NCI-H510A treated with DMSO at 0.1 percent for 48 hours (cell line): ENCODE data around the gene GAST.

Experiments used
- DNase-seq: peaks from one replicate; lab custom pipeline; 2025; lab: John Stamatoyannopoulos, UW

GAST gene

GRCh38 chr17:41741709-41742108 lies 29.6 kb downstream of the GAST start:
- no peak for DNase-seq

- DNase-seq, result no peak
Observed at GRCh38 chr17:41748275-41748674, 36.1 kb downstream of the GAST start.

- no peak for DNase-seq
Observed at GRCh38 chr17:41750862-41751261, 38.7 kb downstream of the GAST start.

GRCh38 chr17:41751288-41751687 lies 39.2 kb downstream of the GAST start:
- no peak for DNase-seq

- no peak for DNase-seq
Observed at GRCh38 chr17:41754066-41754465, 41.9 kb downstream of the GAST start.

GRCh38 chr17:41758601-41759000 lies 46.5 kb downstream of the GAST start:
- DNase-seq, result no peak

- DNase-seq, result no peak
Observed at GRCh38 chr17:41760878-41761277, 48.7 kb downstream of the GAST start.

GRCh38 chr17:41762391-41762790 lies 50.3 kb downstream of the GAST start:
- no peak for DNase-seq

- no peak for DNase-seq
Observed at GRCh38 chr17:41762841-41763240, 50.7 kb downstream of the GAST start.

GRCh38 chr17:41763327-41763726 lies 51.2 kb downstream of the GAST start:
- no peak for DNase-seq
